Spleen (tissue), 11 donors: ENCODE data around the gene DHRS1. TPM values are rescaled to one million over a fixed set of nuclear protein-coding genes. Genes with fewer than 3 reads are reported as not detected.

Experiments
- DNase-seq: peaks from one replicate; pipeline ENCODE4 v3.0.0-alpha.2; 2020
- H3K27ac ChIP-seq, 8 donors: fragments of 200-600 bp; sonication (generic) in 7 of 8; 1 replicate in 4 of 8; 2 replicates in 4 of 8; pipeline versions ENCODE4 v1.5.0 to v1.8.0; 2016 to 2021; ENCODE audit warnings: inconsistent platforms in 4 of 8, mild to moderate bottlenecking in 4 of 8, moderate library complexity in 1 of 8
- H3K27me3 ChIP-seq, 7 donors: fragments of 200-600 bp; sonication (generic) in 6 of 7; replicated peaks in 1 of 7; 1 replicate in 4 of 7; 2 replicates in 3 of 7; pipeline versions ENCODE4 v1.5.0 to v1.8.0; 2016 to 2021; ENCODE audit warnings: inconsistent platforms in 3 of 7, mild to moderate bottlenecking in 1 of 7
- H3K36me3 ChIP-seq, 6 donors: fragments of 200-600 bp; sonication (generic) in 5 of 6; 1 replicate in 4 of 6; 2 replicates in 2 of 6; pipeline versions ENCODE4 v1.5.0 to v1.8.0; 2016 to 2021; ENCODE audit warnings: inconsistent platforms in 2 of 6
- H3K4me1 ChIP-seq, 6 donors: fragments of 200-600 bp; sonication (generic) in 5 of 6; 1 replicate in 3 of 6; 2 replicates in 3 of 6; pipeline versions ENCODE4 v1.5.0 to v1.8.0; 2016 to 2021; ENCODE audit warnings: inconsistent platforms in 3 of 6
- H3K4me3 ChIP-seq, 8 donors: fragments of 200-600 bp; sonication (generic) in 7 of 8; 1 replicate in 4 of 8; 2 replicates in 4 of 8; pipeline versions ENCODE4 v1.5.0 to v1.8.0; 2016 to 2021; ENCODE audit warnings: inconsistent platforms in 4 of 8, mild to moderate bottlenecking in 4 of 8, moderate library complexity in 2 of 8
- H3K9me3 ChIP-seq, 8 donors: fragments of 200-600 bp; sonication (generic) in 7 of 8; 1 replicate in 4 of 8; 2 replicates in 4 of 8; pipeline versions ENCODE4 v1.5.0 to v1.8.0; 2016 to 2021; ENCODE audit warnings: inconsistent platforms in 4 of 8
- CTCF ChIP-seq, 11 experiments: fragments of 200-600 bp in 7 of 11; fragments of 450-650 bp in 4 of 11; sonication (generic) in 4 of 11; IDR thresholded peaks in 8 of 11; conservative IDR thresholded peaks in 3 of 11; 1 replicate in 7 of 11; 2 replicates in 4 of 11; pipeline versions ENCODE4 v1.4.0 to v1.8.0; 2016 to 2021; ENCODE audit warnings: antibody characterized with exemption in 11 of 11, inconsistent platforms in 4 of 11, mild to moderate bottlenecking in 1 of 11
- POLR2A ChIP-seq, 3 donors: fragments of 450-650 bp; IDR thresholded peaks; one replicate each; pipeline ENCODE4 v1.5.1; 2017; ENCODE audit warnings: antibody characterized with exemption in 3 of 3, mild to moderate bottlenecking in 1 of 3
- POLR2AphosphoS5 ChIP-seq, 3 donors: sonication (generic); formaldehyde crosslinking; IDR thresholded peaks; one replicate each; pipeline ENCODE4 v1.5.1; 2017; ENCODE audit warnings: antibody characterized with exemption in 3 of 3
- WGBS, 5 donors: extraction: QIAGEN DNeasy Blood & Tissue Kit in 3 of 5; methylation state at CpG; one replicate each; pipeline versions ENCODE4 v1.1.5 to v1.1.7; 2013 to 2018; 5-methylcytosine and 5-hydroxymethylcytosine counted together
- intact Hi-C: fragments of 100-400 bp; cut with DNase I; formaldehyde crosslinking; loops from one replicate; pipeline ENCODE4 v1.15.0; 2023; ENCODE audit warnings: low total_unique reads
- polyA plus RNA-seq, 3 donors: library from polyadenylated mRNA; stranded (reverse); fragments of 200-250 nt; gene quantifications; one replicate each; pipeline ENCODE4 v1.2.1, GENCODE V29; 2013
- total RNA-seq, 7 donors: library from RNA; depleted of rRNA in 3 of 7; stranded (reverse); fragments of >200 nt in 3 of 7; fragmentation: NEBNext Ultra II Directional in 4 of 7; extraction: Animal tissue kit (Norgen Biotek cat#: 25700) in 4 of 7; gene quantifications; one replicate each; pipeline versions ENCODE4 v1.1.0 to v1.2.1, GENCODE V29; 2016 to 2021
- donor health status: healthy with polysubstance abuse.
- donor health status: DM: no; HTN: no; CAD: no; lungs with moderate emphysema.
- donor health status: DM: no; HTN: no; CAD: no.
- donor health status: Bipolar disorder and iron deficiency.
- donor health status: healthy.
- donor health status: DM: no; HTN: no; CAD: no.
- donor health status: DM: yes; HTN: yes; CAD: no.

DHRS1 gene
- total and polyA plus RNA-seq, 10 donors, result 22.0 to 56.1 (median 33.1) TPM

DNA sequence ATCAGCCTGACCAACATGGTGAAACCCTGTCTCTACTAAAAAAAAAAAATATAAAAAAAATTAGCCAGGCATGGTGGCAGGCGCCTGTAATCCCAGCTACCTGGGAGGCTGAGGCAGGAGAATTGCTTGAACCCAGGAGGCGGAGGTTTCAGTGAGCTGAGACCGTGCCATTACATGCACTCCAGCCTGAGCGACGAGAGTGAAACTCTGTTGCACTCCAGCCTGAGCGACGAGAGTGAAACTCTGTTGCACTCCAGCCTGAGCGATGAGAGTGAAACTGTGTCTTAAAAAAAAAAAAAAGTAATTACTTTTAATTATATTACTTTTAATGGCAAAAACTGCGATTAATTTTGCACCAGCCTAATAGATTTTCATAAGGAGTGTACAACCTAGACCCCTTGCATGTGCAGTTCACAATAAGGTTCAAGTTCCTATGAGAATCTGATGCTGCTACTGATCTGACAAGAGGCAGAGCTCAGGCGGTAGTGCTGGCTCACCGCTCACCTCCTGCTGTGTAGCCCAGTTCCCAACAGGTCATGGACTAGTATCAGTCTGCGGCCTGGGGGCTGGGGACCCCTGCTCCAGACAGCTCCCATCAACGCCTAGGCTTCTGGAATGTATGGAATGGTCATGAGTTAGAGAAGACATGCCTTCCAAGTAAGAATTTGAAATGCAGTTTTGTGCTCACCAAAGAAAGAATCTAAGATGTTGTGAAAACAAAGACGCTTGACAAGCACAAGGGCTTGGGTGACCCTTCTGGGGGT lies 21.8 kb upstream of the DHRS1 start:
- Histone ChIP-seq H3K27ac (no peak overlapping the region), H3K9me3 (no peaks in the 10 kb centered on the region), H3K4me3 (no peak overlapping the region), H3K4me1 (peaks cover 0 to 48% (median 20%) of the 10 kb centered on the region in 6 donors), H3K36me3 (peaks cover 0 to 79% (median 2%) of the 10 kb centered on the region in 6 donors), H3K27me3 (no peaks in the 10 kb centered on the region)
- WGBS, 5 donors, result 88 to 94% (median 88%) methylated on average over 14 of the region's 14 CpGs
- DNase-seq, result no peak
- intact Hi-C loops, result no loop called here
- TF ChIP-seq POLR2A (IDR thresholded peaks at IDR 0.05) (no peak), POLR2AphosphoS5 (IDR thresholded peaks at IDR 0.05) (no peak), CTCF (IDR thresholded peaks at IDR 0.05 in 8 of 11, conservative IDR thresholded peaks at IDR 0.05 in 3 of 11) (no peak)

DNA sequence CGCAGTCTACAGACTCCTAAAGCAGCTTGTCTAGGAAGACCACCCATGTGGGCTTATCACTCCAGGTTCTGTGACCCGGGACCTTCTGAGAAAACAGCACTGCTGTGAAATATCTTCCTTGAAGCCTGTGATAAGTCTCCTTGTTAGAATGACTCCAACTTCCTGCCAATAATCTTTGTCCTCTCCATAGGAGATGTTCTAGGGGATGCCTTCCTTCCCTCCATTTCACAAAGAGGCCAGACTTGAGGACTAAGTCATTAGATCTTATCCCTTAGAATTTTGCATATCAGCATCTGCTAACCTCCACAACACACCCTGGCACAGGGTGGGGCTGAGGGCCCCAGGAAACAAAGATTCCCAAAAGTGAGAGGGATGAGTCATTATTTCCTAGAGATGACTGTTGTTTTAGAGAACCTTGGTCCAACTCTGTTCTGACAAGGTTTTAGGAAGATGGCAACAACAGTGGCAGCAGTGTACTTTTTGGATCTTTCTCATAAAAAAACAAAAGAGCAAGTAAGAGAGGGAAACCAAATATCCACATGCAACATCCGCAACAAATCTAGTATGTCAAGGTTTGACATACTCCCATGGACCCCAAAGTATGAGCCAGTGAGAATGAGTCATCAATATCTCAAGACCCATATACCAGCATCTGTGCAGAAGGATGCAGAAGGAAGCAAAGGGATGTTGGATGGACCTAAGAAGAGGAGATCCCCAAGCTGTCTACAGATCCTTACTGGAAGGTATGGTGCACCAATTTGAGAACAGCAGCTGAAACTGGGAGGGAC lies 17.8 kb upstream of the DHRS1 start:
- H3K27ac ChIP-seq, result peak overlapping the region in 7 of 8 donors; percentile 36 to 98 (median 97)
- no peak overlapping the region for H3K4me3 ChIP-seq
- DNase-seq, result no peak
- no peaks in the 10 kb centered on the region for H3K9me3 ChIP-seq
- peaks cover 31 to 72% (median 51%) of the 10 kb centered on the region in 6 donors for H3K4me1 ChIP-seq
- peaks cover 0 to 57% (median 2%) of the 10 kb centered on the region in 6 donors for H3K36me3 ChIP-seq
- intact Hi-C loops, result no loop called here
- TF ChIP-seq POLR2AphosphoS5 (IDR thresholded peaks at IDR 0.05) (no peak), CTCF (IDR thresholded peaks at IDR 0.05 in 8 of 11, conservative IDR thresholded peaks at IDR 0.05 in 3 of 11) (no peak), POLR2A (IDR thresholded peaks at IDR 0.05) (no peak)
- H3K27me3 ChIP-seq, result no peaks in the 10 kb centered on the region
- 89 to 95% (median 91%) methylated on average over 3 of the region's 3 CpGs for WGBS, 5 donors

DNA sequence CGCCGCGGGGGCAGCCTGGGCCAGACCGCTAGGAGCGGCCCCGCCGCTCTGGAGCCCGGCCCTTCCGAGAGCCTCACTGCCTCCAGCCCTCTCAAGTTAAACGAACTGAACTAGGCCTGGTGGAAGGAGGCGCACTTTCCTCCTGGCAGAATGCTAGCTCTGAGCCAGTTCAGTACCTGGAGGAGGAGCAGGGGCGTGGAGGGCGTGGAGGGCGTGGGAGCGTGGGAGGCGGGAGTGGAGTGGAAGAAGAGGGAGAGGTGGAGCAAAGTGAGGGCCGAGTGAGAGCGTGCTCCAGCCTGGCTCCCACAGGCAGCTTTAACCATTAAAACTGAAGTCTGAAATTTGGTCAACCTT lies 17.0 kb upstream of the DHRS1 start:
- H3K4me3 ChIP-seq, result peak overlapping the region in 1 of 8 donors; percentile 87
- H3K36me3 ChIP-seq, result peaks cover 0 to 49% (median 2%) of the 10 kb centered on the region in 6 donors
- H3K9me3 ChIP-seq, result no peaks in the 10 kb centered on the region
- intact Hi-C loops, result no loop called here
- H3K27ac ChIP-seq, result peak overlapping the region; percentile 60 to 98 (median 96)
- peaks cover 36 to 80% (median 59%) of the 10 kb centered on the region in 6 donors for H3K4me1 ChIP-seq
- DNase-seq, result no peak
- TF ChIP-seq POLR2A (IDR thresholded peaks at IDR 0.05), result no peak
- no peak for TF ChIP-seq POLR2AphosphoS5 (IDR thresholded peaks at IDR 0.05)
- no peak for TF ChIP-seq CTCF (IDR thresholded peaks at IDR 0.05 in 8 of 11, conservative IDR thresholded peaks at IDR 0.05 in 3 of 11)
- 59 to 89% (median 76%) methylated on average over 18 of the region's 18 CpGs for WGBS, 5 donors
- H3K27me3 ChIP-seq, result no peaks in the 10 kb centered on the region
